NCI-H226 (cell line): Measurements from ENCODE around the gene CDH11.

ENCODE experiments used
- DNase-seq: peaks from one replicate; pipeline ENCODE4 v3.0.0-alpha.2; 2015

CDH11 gene

DNA sequence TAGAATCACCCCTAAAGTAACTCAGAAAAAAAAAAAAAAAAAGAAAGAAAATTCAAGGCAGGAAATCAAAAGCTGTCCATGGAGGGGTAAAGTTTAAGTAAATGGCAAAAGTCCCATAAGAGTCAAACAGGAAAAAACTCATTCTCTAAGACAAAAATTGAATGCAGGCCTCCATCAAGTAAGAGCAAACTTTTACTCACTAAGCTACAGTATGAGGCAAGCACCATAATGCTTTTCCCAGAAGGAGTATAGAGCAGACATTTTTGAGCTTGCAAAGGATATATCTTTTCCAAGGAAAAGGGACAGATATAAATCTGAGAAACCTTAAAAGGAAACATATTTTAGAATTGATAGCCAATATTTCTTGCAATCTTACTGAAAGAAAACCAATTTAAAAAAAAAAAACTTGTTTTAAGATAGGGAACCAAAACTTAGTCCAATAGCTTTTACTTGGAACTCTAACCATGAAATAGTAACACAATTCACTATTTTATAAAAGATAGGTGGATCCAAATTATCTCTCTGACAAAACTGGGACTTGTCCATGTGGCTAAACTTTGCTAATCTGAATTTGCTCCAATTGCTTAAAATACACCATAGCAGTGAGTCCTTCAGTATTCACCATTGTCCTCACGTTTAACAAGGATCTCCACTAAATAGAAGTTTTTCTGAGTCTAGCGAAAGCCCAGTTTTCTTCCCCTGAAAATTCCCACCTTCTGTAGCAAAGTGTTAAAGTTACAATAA is 99.8 kb downstream of the CDH11 start:
- DNase-seq = no peak

DNA sequence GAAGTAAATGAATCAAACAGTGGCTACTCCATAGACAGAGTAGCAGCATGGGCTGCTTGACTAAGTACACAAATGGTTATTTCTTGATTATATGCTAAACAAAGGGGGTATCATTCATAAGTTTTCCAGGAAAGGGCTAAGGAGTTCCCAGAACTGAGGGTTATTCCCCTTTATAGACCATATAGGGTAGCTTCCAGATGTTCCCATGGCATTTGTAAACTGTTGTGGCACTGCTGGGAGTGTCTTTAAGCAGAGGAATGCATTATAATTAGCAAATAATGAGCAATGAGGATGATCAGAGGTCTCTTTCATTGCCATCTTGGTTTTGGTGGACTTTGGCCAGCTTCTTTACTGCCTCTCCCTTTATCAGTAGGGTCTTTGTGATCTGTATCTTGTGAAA is 105.1 kb downstream of the CDH11 start:
- no peak for DNase-seq

DNA sequence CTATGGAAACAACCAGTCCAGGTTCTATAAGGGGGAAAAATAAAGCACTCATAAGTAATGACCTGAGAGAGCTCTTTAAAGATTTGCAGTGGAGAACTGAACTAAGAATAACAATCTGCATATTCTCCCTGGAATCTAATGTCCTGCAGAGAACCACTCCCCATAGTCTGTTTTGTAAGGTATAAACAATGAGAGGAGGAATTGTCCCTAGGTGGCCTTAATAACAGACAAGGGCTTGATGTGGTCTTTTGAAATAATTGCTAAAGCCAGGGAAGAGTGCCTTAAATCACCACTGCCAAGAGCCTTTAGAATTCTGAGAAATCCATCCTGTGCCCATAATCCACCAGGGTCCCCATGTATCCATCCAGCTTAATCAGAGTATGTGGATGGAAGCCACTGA is 106.3 kb downstream of the CDH11 start:
- DNase-seq = no peak

DNA sequence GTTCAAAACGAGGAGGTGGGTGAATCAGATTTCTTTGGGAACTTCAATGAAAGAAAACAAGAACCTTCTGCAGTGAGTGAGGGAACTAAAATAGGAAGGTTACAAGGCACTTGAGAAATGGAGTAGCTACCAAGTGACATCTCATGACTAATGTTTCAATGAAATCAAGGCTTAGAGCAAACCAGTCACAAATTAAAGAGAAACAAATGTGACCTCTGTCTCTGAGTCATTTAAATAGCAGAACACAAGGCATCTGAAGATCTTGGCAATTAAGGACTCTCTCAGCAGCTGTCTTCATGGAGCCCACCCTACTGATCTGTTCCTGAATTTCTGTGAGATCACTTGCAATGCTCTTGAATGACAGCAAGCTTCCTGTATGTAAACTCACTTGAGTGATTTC is 109.5 kb downstream of the CDH11 start:
- no peak for DNase-seq

DNA sequence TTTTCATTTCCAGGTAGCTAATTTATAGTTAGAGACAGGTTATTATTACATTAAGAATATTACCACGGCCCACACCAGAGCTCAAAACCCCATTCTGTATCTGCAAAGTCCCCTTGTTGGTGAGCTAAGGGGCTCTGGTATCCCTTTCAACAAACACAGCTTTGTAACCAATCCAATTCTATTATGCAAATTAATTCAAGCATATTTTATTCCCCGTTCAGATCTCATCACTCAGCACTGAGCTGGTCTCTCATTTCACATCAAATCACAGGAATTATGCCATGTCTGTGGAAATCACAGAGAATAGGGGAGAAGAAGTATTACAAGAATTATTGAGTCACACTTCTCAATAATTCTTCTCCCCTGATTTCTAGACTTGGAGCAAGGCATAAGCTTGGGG is 111.7 kb downstream of the CDH11 start:
- DNase-seq = no peak

DNA sequence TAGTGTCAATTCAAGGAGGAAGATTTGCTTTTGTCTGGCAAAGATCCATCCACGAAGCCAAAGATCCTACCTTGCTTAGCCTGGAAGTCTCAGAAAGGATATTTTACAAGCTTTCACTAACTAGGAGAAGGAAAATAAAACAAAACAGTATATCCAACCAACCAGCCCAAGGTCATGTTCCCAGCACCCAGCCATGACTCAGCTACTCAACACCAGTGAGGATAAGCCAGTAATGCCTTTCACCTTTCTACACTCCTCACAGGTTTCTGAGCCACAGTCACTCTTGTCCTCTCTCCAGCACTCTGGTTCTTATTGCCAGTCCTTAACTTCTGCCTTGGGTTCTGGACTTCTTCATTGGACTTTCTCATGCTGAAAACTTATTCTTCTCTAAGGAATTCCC is 116.2 kb downstream of the CDH11 start:
- DNase-seq = peak; percentile 8

DNA sequence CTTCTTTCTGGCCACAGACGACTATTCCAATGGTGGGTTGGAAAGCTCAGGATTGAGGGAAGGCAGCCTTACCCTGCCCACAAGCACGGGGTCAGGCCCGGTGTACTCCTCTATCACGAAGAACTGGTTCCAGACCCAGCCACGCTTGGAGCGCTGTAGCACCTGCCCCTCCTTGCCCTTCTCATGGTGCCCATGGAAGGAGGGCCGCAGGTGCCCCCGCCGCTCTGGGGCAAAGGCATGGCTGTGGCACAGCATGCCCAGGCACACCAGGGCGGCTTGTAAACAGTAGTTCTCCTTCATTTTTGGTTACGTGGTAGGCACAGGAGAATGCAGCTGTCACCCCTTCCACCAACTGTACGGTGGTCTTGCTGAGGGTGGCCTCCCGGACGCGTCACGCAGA is 117.3 kb downstream of the CDH11 start:
- no peak for DNase-seq

DNA sequence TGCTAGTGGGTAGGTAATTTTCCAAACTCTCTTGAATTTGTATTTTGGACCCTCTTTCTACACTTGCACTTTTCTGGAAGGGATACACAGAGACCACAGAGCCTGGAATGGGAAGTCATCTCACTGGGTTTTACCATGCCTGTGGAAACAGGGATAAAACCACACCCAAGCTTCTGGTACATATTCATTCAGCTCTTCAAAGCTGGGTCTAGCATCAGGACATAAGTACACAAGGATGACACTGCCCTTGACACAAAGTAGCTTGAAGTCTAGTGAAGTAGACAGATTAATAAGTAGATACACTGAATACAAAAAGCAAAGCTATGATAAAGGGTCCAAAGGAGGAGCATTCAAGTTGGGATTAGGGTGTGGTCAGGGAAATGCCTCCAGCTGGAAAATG is 118.2 kb downstream of the CDH11 start:
- no peak for DNase-seq

DNA sequence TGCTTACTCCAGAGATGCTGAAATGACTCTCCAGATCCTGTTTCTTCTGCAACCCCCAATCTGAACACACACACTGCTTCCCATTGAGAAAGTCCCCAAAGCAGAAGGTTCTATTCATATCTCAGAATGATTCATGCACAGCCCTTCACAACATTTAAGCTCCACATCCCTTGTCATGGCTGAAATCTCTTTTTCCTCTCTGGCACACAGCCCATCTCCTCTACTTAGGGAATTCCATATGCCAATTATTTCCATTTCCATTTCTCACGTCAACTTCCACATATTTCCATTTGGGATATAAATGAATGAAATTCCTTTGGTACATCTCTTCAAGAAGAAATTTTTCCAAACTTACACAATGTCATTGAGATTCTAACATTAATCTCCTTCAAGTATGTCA is 119.6 kb downstream of the CDH11 start:
- peak; percentile 74 for DNase-seq

DNA sequence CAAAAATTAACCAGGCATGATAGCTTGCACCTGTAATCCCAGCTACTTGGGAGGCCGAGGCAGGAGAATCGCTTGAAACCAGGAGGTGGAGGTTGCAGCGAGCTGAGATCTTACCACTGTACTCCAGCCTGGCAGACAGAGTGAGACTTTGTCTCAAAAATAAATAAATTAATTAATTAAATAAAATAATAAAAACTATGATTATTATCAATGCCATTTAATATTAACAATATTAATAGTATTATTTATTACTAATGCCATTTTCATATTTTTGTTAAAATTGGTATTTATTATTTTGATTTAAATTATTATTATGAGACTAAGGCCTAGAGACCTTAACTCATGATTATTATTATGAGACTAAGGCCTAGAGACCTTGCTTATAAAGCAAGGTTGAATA is 121.2 kb downstream of the CDH11 start:
- no peak for DNase-seq

DNA sequence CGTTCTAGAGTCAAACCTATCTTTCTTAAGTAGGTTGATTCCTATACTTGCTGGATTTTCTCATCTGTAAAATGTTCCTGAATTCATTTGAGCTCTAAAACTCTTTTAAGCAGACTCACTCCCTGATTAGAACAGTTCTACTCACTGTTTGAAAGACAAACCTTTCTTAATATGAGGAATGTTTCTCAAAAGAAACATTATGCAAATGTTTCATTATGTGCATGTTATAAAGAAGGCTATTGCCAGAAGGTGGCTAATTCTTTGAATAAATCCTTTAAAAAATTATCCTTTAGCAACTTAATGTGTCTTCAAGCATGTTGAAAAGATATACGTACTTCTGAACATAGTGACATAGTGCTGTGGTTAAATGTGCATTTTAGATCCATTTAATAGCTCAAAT is 124.1 kb downstream of the CDH11 start:
- no peak for DNase-seq

DNA sequence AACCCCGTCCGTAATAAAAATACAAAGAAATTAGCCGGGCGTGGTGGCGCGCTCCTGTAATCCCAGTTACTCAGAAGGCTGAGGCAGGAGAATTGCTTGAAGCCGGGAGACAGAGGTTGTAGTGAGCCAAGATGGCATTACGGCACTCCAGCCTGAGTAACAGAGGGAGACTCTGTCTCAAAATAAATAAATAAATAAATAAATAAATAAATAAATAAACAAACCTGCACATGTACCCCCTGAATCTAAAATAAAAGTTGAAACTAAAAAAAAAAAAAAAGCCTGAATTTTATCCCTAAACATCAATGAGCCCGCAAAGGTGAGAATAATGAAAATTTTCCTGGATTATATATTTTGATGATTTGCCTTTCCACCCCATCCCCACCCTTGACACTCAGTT is 124.7 kb downstream of the CDH11 start:
- no peak for DNase-seq

DNA sequence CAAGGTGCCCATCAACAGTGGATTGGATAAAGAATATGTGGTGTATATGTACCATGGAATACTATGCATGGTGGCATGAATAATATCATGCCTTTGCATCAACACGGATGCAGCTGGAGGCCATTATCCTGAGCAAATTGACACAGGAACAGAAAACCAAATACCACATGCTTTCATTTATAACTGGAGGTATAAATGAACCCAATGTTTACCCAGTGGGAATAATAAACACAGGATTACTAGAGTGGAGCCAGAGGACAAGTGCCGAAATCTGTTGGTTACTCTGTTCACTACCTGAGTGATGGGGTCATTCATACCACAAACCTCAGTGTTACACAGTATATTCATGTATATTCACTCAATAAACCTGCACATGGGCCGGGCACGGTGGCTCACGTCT is 125.2 kb downstream of the CDH11 start:
- no peak for DNase-seq

DNA sequence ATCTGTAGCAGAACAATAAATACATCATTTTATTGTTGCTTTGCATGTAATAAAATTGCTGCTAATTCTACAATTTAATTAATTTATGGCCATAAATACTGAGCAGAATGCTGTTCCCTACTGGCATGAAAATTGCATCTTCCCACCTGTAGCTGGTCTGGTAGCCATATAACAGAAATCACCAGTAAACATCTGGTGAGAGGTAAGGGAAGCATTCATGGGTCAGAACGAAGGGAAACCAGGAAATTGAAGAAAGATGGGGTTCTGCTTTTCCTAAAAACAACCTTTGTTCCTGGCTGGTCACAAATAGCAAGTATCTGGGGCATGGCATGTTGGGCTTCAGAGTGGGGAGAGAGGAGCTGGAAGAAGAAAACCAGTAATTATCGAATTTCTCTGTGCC is 128.4 kb downstream of the CDH11 start:
- no peak for DNase-seq

DNA sequence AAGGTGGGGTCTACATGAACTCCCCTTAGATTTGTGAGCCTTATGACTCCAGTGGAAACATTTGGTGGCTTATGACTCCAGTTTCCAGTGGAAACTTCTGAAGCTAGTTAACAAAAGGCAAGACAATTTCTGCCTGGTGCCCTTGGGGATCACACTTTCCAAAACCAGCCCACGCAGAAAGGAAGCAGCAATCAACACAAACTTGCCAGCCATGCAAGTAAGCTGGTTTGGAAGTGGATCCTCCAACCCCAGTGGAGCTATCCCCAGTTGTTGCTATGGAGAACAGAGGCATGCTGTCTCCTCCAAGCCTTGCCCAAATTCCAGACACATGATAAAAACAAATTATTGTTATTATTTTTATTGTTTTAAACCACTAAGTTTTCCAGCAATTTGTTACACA is 130.9 kb downstream of the CDH11 start:
- DNase-seq = no peak

DNA sequence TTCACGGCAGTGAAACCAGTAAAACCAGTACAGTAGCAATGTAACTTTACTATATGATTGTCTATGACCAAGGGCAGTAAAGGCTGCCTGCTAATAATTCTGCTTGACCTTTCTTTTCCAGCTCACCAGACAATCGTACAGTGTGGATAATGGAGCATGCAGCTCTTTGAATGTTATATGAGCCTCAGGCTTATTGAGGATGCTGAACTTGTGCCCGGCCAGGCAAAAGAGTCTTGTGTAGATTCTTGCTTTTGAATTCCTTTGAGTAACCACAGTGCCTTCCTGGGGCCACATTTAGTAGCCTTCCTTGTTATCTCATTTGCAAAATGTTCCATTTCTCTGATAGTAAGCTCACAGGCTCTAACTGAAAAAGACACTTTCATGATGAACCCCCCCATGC is 131.8 kb downstream of the CDH11 start:
- no peak for DNase-seq

DNA sequence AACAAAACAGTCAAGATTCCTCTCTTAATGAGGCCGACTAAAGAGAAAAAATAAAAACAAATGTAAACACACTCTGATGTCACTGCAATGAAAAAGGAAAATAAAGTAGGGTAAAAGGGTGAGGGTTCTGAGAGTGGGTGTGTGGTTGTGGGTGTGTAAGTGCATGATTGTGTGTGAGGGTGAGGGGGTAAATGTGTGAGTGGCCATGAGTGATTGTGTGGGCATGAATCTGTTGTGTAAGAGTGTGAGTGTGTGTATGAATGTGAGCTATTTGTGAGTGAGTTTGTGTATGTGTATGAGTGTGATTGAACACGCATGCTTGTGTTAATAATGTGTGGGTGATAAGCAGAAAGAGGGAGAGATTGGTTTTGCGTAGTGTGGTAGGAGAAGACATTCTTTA is 132.8 kb downstream of the CDH11 start:
- no peak for DNase-seq

DNA sequence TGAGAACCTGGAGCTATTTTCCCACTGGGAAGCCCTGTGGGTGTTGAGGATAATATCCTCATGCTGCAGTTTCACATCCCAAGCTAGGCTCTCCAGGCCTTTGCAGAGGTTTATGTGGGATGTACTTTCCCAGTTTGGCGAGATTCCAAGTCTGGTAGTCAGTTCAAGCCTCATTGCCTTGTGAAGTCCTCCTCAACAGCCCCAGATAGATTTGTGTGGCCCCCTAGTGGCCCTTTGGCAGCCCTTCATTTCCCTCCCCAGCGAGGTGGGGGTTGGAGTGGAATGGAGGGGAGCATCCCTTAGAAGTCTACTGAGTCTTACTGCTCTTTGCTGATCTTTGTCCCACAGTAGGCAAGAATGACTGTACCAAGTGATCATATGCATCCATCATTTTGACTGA is 137.9 kb downstream of the CDH11 start:
- peak; percentile 66 for DNase-seq

DNA sequence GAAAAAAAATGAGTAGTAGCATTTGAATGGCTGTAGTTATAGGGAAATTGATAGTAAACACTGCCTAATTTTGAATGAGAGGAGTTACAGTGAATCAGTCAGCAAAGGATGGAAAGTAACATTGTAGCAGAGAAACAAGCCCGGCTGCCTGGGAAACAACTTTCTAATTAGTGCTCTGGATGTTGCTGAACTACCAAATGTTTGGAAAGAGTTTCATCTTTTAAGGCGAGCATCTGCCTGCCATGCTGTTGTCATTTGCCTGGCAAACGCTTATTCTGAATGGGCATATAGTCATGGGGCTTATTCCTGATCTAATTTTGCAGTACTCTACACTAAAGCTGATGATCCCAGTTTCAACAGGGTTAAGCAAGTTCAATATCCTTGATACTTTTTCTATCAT is 138.6 kb downstream of the CDH11 start:
- DNase-seq = no peak

DNA sequence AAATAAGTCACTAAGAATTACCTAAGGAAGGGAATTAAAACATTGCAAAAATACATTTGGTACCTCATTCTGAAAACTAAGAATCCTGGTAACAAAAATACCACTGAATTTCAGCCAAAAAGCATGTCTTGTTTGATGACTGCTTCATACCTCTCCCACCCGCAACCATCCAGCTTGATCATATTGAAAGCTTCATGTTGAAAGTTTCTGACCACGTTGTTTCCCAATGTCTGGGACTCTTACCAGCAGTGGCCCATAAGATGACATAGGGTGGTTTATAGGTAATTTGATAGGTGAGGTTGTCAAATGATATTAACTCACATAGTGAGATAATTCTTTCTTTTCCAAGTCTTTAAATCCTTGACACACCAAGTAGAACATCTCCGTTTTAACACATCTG is 139.3 kb downstream of the CDH11 start:
- no peak for DNase-seq

DNA sequence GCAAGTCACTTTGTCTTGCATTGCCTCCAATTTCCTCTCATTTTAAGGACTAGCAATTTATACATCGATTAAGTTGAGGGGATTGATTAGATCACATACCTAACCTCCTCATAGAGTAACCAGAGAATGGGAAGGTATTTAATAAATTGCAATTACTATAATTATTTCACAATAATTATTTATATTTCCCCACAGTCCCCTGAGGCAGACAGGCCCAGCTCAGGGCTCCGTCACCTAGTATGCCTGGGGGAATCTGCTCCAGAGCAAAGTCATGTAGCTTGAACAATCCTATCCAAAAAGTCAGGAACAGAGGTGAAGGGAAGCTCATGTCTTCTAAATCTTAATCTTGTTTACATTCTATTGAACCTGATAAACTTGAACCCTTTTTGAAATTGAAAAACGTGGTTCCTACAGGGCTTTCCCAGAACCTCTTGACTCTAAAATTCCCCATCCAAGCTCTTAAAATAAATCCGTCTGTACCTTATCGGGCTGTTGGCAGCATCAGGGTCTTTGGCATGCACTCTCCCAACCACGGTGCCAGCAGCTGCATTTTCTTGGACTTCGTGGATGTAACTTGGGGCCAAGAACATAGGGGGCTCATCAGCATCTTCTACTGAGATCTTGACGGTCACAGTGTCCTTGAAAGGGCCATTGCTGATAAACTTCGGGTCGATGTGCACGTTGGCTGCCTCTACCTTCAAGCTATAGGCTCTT is 140.1 kb downstream of the CDH11 start:
- no peak for DNase-seq

DNA sequence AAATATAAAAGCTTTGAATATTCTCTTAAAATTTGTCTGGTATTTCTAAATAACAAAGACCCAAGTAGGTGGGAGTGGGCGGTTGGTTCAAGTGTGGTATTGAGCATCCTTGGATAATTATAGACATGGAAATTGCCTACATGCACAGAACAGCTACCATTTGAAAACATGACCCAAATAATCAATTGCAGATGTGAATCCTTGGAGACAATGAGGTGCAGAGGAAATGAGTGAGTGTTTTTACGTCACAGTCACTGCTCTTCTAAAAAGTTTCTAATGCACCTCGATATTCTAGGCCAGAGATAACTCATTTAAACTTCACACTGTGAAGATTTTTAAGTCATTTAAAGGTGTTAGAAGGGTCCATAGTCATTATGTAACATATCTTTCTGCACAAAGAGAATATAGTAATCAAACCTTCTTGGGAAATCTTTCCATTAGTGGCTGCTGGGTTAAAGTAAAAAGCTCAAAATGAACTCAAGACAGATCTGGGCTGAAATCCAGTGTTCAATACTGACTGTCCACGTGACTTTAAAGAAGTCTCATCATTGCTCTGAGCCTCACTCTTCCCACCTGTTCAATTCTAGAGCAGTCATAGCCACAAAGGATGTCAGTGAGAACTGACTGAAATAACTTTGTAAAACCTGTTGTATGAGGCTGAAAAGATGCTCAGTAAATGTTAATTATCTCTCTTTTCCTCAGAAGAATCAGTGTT is 144.5 kb downstream of the CDH11 start:
- no peak for DNase-seq

DNA sequence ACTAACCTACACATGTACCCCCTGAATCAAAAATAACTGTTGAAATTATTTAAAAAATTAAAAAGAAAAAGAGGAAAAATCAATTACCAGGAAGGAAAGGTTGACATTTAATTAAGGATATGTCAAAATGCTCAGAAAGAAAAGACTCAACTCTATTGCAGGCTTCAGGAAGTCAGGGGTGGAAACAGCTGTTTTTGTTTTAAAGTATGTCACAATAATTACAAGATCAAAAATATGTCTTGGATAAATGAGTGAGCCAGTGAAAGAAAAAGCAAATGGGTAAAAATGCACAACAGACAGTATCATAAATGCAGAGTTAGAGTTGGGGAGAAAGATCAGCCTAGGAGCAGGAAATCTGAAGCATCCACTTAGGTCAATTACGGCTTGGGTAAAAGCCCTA is 146.0 kb downstream of the CDH11 start:
- no peak for DNase-seq

DNA sequence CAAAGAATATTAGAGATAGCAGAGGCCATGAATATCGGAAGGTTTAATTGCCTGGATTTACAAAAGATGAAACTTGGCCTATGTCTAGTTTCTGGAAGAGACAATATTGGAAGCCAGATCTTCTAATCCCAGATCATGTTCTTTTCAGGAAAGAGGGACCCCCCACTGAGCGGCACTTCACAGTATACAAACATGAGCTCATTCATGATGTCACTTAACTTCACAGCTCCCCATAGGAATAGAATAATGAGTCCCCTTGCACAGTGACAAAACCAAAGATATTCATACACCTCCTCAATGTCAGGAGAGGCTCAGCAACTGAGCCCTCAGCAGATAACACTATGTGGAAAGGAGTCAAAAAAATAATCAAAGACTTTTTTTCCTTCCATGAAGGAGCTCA is 147.5 kb downstream of the CDH11 start:
- no peak for DNase-seq
